Astrocyte of the spinal cord (primary cell): Measurements from ENCODE around the gene ARHGEF3.
A peak's percentile ranks its signal among the peaks of the same experiment; 100 is the strongest.
"Not testable (repeated sequence)": the region's sequence is repeated elsewhere in the genome, so short reads cannot be mapped to it uniquely, and the experiment has no call there.

ENCODE experiments used
- DNase-seq: peaks from one replicate; pipeline ENCODE4 v3.0.0; 2011; ENCODE audit warnings: low read depth, low spot score
- H3K4me3 ChIP-seq: 2 replicates; pipeline ENCODE4 v1.5.1; 2011; ENCODE audit warnings: low read depth, mild to moderate bottlenecking, low read length, moderate library complexity
- CTCF ChIP-seq: IDR thresholded peaks from 2 replicates; pipeline ENCODE4 v1.5.1; 2012; ENCODE audit warnings: low read depth, mild to moderate bottlenecking, low read length, inconsistent platforms
- in situ Hi-C: cut with HindIII; loops from 2 replicates; pipeline ENCODE4 v1.10.0; 2017; ENCODE audit warnings: low sequenced_read_pairs

The ARHGEF3 gene

GRCh38 chr3:56702490-56703315 is 99.0 kb downstream of the ARHGEF3 start:
- in situ Hi-C loops = no loop called here
- peak; percentile 76 for DNase-seq
- peak; percentile 78 for TF ChIP-seq CTCF
- H3K4me3 ChIP-seq = no peak overlapping the region

- in situ Hi-C loops = no loop called here
- H3K4me3 ChIP-seq = no peak overlapping the region
- DNase-seq = no peak
- no peak for TF ChIP-seq CTCF
These were observed 101.6 kb downstream of the ARHGEF3 start for GRCh38 chr3:56700151-56700550.

GRCh38 chr3:56694867-56695683 is 106.7 kb downstream of the ARHGEF3 start:
- in situ Hi-C loops = no loop called here
- no peak for DNase-seq
- H3K4me3 ChIP-seq = no peak overlapping the region
- no peak for TF ChIP-seq CTCF

- no peak for DNase-seq
- in situ Hi-C loops = no loop called here
- no peak for TF ChIP-seq CTCF
- H3K4me3 ChIP-seq = no peak overlapping the region
These were observed 108.0 kb downstream of the ARHGEF3 start for GRCh38 chr3:56693750-56694149.

- in situ Hi-C loops, DNase-seq, H3K4me3 ChIP-seq: not testable (repeated sequence)
These were observed 109.0 kb downstream of the ARHGEF3 start for GRCh38 chr3:56692520-56693433.

GRCh38 chr3:56692001-56692365 is 109.8 kb downstream of the ARHGEF3 start:
- in situ Hi-C loops, DNase-seq, H3K4me3 ChIP-seq: not testable (repeated sequence)
